ENCODE data around the gene MRPL55. TPM values are rescaled to one million over a fixed set of nuclear protein-coding genes. Genes with fewer than 3 reads are reported as not detected.

Gene MRPL55
- total RNA-seq, 3 donors from 2014 or later (not counting 1 experiment from before 2014, with no cell fraction given) = 50.0 to 70.6 (median 64.1) TPM

- Histone ChIP-seq H3K4me3 (ENCODE audit: low read length) (no peak overlapping the region), H3K36me3 (ENCODE audit: control insufficient read depth, insufficient read depth, low read length) (peaks cover 39% of the 10 kb centered on the region), H3K27me3 (ENCODE audit: control insufficient read depth, insufficient read depth, low read length) (no peaks in the 10 kb centered on the region), H3K9me3 (ENCODE audit: control insufficient read depth, insufficient read depth, low read length) (peaks cover 13% of the 10 kb centered on the region), H3K27ac (ENCODE audit: low read length) (no peak overlapping the region), H3K4me1 (ENCODE audit: control insufficient read depth, insufficient read depth, low read length) (peaks cover 53% of the 10 kb centered on the region)
- peak overlapping the region; percentile 2 for H3K4me3 Mint-ChIP-seq
- H3K27ac Mint-ChIP-seq = peak overlapping the region; percentile 43 to 63
- DNase-seq (peak in 1 of 2 donors; percentile 9), ATAC-seq (no peak)
- H3K27me3 Mint-ChIP-seq (ENCODE audit: low read depth in 2 of 2) = no peaks in the 10 kb centered on the region
- TF ChIP-seq, protein P1, sequence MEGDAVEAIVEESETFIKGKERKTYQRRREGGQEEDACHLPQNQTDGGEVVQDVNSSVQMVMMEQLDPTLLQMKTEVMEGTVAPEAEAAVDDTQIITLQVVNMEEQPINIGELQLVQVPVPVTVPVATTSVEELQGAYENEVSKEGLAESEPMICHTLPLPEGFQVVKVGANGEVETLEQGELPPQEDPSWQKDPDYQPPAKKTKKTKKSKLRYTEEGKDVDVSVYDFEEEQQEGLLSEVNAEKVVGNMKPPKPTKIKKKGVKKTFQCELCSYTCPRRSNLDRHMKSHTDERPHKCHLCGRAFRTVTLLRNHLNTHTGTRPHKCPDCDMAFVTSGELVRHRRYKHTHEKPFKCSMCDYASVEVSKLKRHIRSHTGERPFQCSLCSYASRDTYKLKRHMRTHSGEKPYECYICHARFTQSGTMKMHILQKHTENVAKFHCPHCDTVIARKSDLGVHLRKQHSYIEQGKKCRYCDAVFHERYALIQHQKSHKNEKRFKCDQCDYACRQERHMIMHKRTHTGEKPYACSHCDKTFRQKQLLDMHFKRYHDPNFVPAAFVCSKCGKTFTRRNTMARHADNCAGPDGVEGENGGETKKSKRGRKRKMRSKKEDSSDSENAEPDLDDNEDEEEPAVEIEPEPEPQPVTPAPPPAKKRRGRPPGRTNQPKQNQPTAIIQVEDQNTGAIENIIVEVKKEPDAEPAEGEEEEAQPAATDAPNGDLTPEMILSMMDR (IDR thresholded peaks at IDR 0.05) = no peak
- peaks cover 7% of the 10 kb centered on the region for H3K36me3 Mint-ChIP-seq
- 92% methylated on average over 8 of the region's 8 CpGs for WGBS (ENCODE audit: insufficient coverage)
- intact Hi-C loops (cut with micrococcal nuclease) = no loop called here
- H3K9me3 Mint-ChIP-seq = peaks cover 3 to 8% of the 10 kb centered on the region in 2 donors
- H3K4me1 Mint-ChIP-seq = peaks cover 54 to 61% of the 10 kb centered on the region in 2 donors
These were observed 13.2 kb downstream of the MRPL55 start for GRCh38 chr1:228095938-228096337.

GRCh38 chr1:228095161-228095560 lies 13.9 kb downstream of the MRPL55 start:
- intact Hi-C loops (cut with micrococcal nuclease) = no loop called here
- peaks cover 3 to 8% of the 10 kb centered on the region in 2 donors for H3K9me3 Mint-ChIP-seq
- ATAC-seq (no peak), DNase-seq (no peak)
- WGBS (ENCODE audit: insufficient coverage) = 100% methylated on average over 3 of the region's 4 CpGs
- H3K27ac Mint-ChIP-seq = peak overlapping the region; percentile 43 to 63
- Histone ChIP-seq H3K4me3 (ENCODE audit: low read length) (no peak overlapping the region), H3K27me3 (ENCODE audit: control insufficient read depth, insufficient read depth, low read length) (no peaks in the 10 kb centered on the region), H3K9me3 (ENCODE audit: control insufficient read depth, insufficient read depth, low read length) (peaks cover 13% of the 10 kb centered on the region), H3K4me1 (ENCODE audit: control insufficient read depth, insufficient read depth, low read length) (peaks cover 59% of the 10 kb centered on the region), H3K36me3 (ENCODE audit: control insufficient read depth, insufficient read depth, low read length) (peaks cover 37% of the 10 kb centered on the region), H3K27ac (ENCODE audit: low read length) (no peak overlapping the region)
- H3K36me3 Mint-ChIP-seq = peaks cover 7% of the 10 kb centered on the region
- H3K27me3 Mint-ChIP-seq (ENCODE audit: low read depth in 2 of 2) = no peaks in the 10 kb centered on the region
- H3K4me1 Mint-ChIP-seq = peaks cover 62 to 68% of the 10 kb centered on the region in 2 donors
- TF ChIP-seq, protein P1 (IDR thresholded peaks at IDR 0.05) = no peak
- H3K4me3 Mint-ChIP-seq = no peak overlapping the region

DNA sequence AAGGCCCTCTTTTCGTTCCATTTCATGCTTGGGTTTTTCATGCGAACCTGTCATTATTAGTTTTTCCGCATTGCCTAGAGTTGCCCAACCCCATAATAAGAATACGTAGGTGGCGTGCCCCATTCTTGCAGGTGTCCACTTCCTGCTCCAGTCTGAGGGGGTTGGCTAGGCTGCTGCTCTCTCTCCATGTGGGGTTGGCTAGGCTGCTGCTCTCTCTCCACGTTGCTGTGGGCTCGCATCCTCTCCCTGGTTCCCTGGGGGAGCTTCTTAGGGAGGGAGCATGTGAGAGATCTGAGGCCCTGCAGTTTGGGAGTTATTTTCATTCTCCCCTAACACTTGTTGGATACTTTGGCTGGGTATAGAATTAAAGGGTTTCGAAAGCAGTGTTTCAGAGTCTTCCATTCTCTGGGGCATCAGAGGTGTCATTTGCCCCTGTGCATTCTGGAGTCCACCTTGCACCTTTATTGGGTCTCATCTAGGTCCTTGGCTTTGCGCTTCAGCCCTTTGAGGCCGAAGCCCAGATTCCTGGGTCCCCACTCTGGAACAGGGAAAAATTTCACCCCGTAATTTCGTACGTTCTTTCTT lies 14.6 kb downstream of the MRPL55 start:
- no peak overlapping the region for H3K27ac ChIP-seq (ENCODE audit: low read length)
- TF ChIP-seq, protein P1 (IDR thresholded peaks at IDR 0.05) = no peak
- peaks cover 32% of the 10 kb centered on the region for H3K36me3 ChIP-seq (ENCODE audit: control insufficient read depth, insufficient read depth, low read length)
- H3K4me3 ChIP-seq (ENCODE audit: low read length) = no peak overlapping the region
- no peak overlapping the region for H3K4me3 Mint-ChIP-seq
- H3K9me3 ChIP-seq (ENCODE audit: control insufficient read depth, insufficient read depth, low read length) = peaks cover 13% of the 10 kb centered on the region
- H3K27me3 ChIP-seq (ENCODE audit: control insufficient read depth, insufficient read depth, low read length) = no peaks in the 10 kb centered on the region
- H3K4me1 Mint-ChIP-seq = peaks cover 63 to 72% of the 10 kb centered on the region in 2 donors
- peaks cover 65% of the 10 kb centered on the region for H3K4me1 ChIP-seq (ENCODE audit: control insufficient read depth, insufficient read depth, low read length)
- peak overlapping the region in 1 of 2 donors; percentile 63 for H3K27ac Mint-ChIP-seq
- intact Hi-C loops (cut with micrococcal nuclease) = no loop called here
- no peaks in the 10 kb centered on the region for H3K27me3 Mint-ChIP-seq (ENCODE audit: low read depth in 2 of 2)
- over 99% methylated on average over 9 of the region's 13 CpGs for WGBS (ENCODE audit: insufficient coverage)
- DNase-seq = no peak
- peaks cover 7% of the 10 kb centered on the region for H3K36me3 Mint-ChIP-seq
- H3K9me3 Mint-ChIP-seq = peaks cover 3 to 8% of the 10 kb centered on the region in 2 donors
- ATAC-seq = no peak

All from natural killer cell (primary cell).